DOHH2 (cell line): Measurements from ENCODE around the gene EPHB2.

Experiments used
- H3F3A ChIP-seq: fragments of 200-600 bp; sonication (generic), shearing (Covaris generic); 2 replicates; pipeline ENCODE4 v1.6.0; 2016; ENCODE audit warnings: antibody characterized with exemption, mild to moderate bottlenecking; ENCODE audit not compliant: control insufficient read depth, insufficient read depth
- H3K27ac ChIP-seq: fragments of 200-600 bp; sonication (generic); 2 replicates; pipeline ENCODE4 v1.5.1; 2014; ENCODE audit warnings: low read depth, mild to moderate bottlenecking, low read length, moderate library complexity
- H3K27me3 ChIP-seq: fragments of 200-600 bp; sonication (generic); 2 replicates; pipeline ENCODE4 v1.6.1; 2014; ENCODE audit warnings: mild to moderate bottlenecking, low read length, mixed read lengths; ENCODE audit not compliant: control insufficient read depth
- H3K36me3 ChIP-seq: fragments of 200-600 bp; sonication (generic); 2 replicates; pipeline ENCODE4 v1.6.1; 2014; ENCODE audit warnings: mild to moderate bottlenecking, low read length, moderate library complexity, mixed read lengths; ENCODE audit not compliant: control insufficient read depth
- H3K4me1 ChIP-seq: fragments of 200-600 bp; sonication (generic); 2 replicates; pipeline ENCODE4 v1.6.1; 2014; ENCODE audit warnings: mild to moderate bottlenecking, low read length, mixed read lengths; ENCODE audit not compliant: control insufficient read depth
- H3K4me2 ChIP-seq: fragments of 200-600 bp; sonication (generic); 2 replicates; pipeline ENCODE4 v1.6.0; 2014; ENCODE audit warnings: mild to moderate bottlenecking, low read length, moderate library complexity
- H3K4me3 ChIP-seq: fragments of 200-600 bp; sonication (generic); 2 replicates; pipeline ENCODE4 v1.5.1; 2014; ENCODE audit warnings: mild to moderate bottlenecking, low read length, mixed read lengths
- H3K79me2 ChIP-seq: fragments of 200-600 bp; sonication (generic); 2 replicates; pipeline ENCODE4 v1.6.1; 2014; ENCODE audit warnings: mild to moderate bottlenecking, low read length, mixed read lengths; ENCODE audit not compliant: control insufficient read depth
- H3K9me2 ChIP-seq: fragments of 200-600 bp; sonication (generic); replicated peaks from 2 replicates; pipeline ENCODE4 v1.6.1; 2014; ENCODE audit warnings: mild to moderate bottlenecking, low read length, mixed read lengths; ENCODE audit not compliant: control insufficient read depth
- H3K9me3 ChIP-seq: fragments of 200-600 bp; sonication (generic); 2 replicates; pipeline ENCODE4 v1.6.1; 2014; ENCODE audit warnings: antibody characterized with exemption, low read length, mixed read lengths; ENCODE audit not compliant: control insufficient read depth, insufficient read depth
- H4K20me1 ChIP-seq: fragments of 200-600 bp; sonication (generic); 2 replicates; pipeline ENCODE4 v1.6.0; 2014; ENCODE audit warnings: low read depth, mild to moderate bottlenecking, antibody characterized with exemption, low read length, moderate library complexity; ENCODE audit not compliant: control insufficient read depth, insufficient read depth
- CTCF ChIP-seq: fragments of 200-600 bp; sonication (generic); IDR thresholded peaks from one replicate; pipeline ENCODE4 v1.5.1; 2014; ENCODE audit warnings: antibody characterized with exemption, mild to moderate bottlenecking, low read depth, low read length; ENCODE audit not compliant: poor library complexity, severe bottlenecking
- EZH2phosphoT487 ChIP-seq: fragments of 200-600 bp; sonication (generic); IDR thresholded peaks from 2 replicates; pipeline ENCODE4 v1.6.1; 2017; ENCODE audit warnings: borderline replicate concordance, mild to moderate bottlenecking, antibody characterized with exemption, low read length, moderate library complexity, mixed read lengths

The EPHB2 gene

GRCh38 chr1:22780696-22781095, 70.1 kb downstream of the EPHB2 start:
- no peak overlapping the region for H3K4me3 ChIP-seq
- no peaks in the 10 kb centered on the region for H3K4me1 ChIP-seq
- TF ChIP-seq EZH2phosphoT487, result no peak
- no peak for TF ChIP-seq CTCF
- H3K4me2 ChIP-seq, result no peak overlapping the region
- no peaks in the 10 kb centered on the region for H3K79me2 ChIP-seq
- H3F3A ChIP-seq, result no peaks in the 10 kb centered on the region
- no peaks in the 10 kb centered on the region for H3K27me3 ChIP-seq
- no peaks in the 10 kb centered on the region for H4K20me1 ChIP-seq
- H3K9me3 ChIP-seq, result no peaks in the 10 kb centered on the region
- H3K27ac ChIP-seq, result no peak overlapping the region
- H3K36me3 ChIP-seq, result no peaks in the 10 kb centered on the region
- no peaks in the 10 kb centered on the region for H3K9me2 ChIP-seq

GRCh38 chr1:22781483-22781882, 70.8 kb downstream of the EPHB2 start:
- Histone ChIP-seq H3K27ac (no peak overlapping the region), H3K27me3 (no peaks in the 10 kb centered on the region), H4K20me1 (no peaks in the 10 kb centered on the region), H3K4me3 (no peak overlapping the region), H3F3A (no peaks in the 10 kb centered on the region), H3K4me2 (no peak overlapping the region), H3K9me3 (no peaks in the 10 kb centered on the region), H3K4me1 (no peaks in the 10 kb centered on the region), H3K36me3 (no peaks in the 10 kb centered on the region), H3K79me2 (no peaks in the 10 kb centered on the region), H3K9me2 (no peaks in the 10 kb centered on the region)
- TF ChIP-seq CTCF (no peak), EZH2phosphoT487 (no peak)

- Histone ChIP-seq H3K4me1 (no peaks in the 10 kb centered on the region), H3K36me3 (no peaks in the 10 kb centered on the region), H3F3A (no peaks in the 10 kb centered on the region), H3K4me2 (no peak overlapping the region), H3K27me3 (no peaks in the 10 kb centered on the region), H3K27ac (no peak overlapping the region), H3K79me2 (no peaks in the 10 kb centered on the region), H3K9me3 (no peaks in the 10 kb centered on the region), H4K20me1 (no peaks in the 10 kb centered on the region), H3K9me2 (no peaks in the 10 kb centered on the region), H3K4me3 (no peak overlapping the region)
- TF ChIP-seq CTCF, result no peak
- TF ChIP-seq EZH2phosphoT487, result no peak
These were observed 71.8 kb downstream of the EPHB2 start for GRCh38 chr1:22782406-22782805.

- H3K9me3 ChIP-seq, result no peaks in the 10 kb centered on the region
- no peak overlapping the region for H3K4me2 ChIP-seq
- H3K27ac ChIP-seq, result no peak overlapping the region
- H3K27me3 ChIP-seq, result no peaks in the 10 kb centered on the region
- no peaks in the 10 kb centered on the region for H3K9me2 ChIP-seq
- H3K4me1 ChIP-seq, result no peaks in the 10 kb centered on the region
- H3F3A ChIP-seq, result no peaks in the 10 kb centered on the region
- no peaks in the 10 kb centered on the region for H4K20me1 ChIP-seq
- no peaks in the 10 kb centered on the region for H3K36me3 ChIP-seq
- no peak overlapping the region for H3K4me3 ChIP-seq
- H3K79me2 ChIP-seq, result no peaks in the 10 kb centered on the region
- TF ChIP-seq CTCF, result no peak
- no peak for TF ChIP-seq EZH2phosphoT487
These were observed 73.7 kb downstream of the EPHB2 start for GRCh38 chr1:22784317-22784716.
